KMS-11 (cell line): Measurements from ENCODE around the gene YBEY.

Experiments used
- H2AFZ ChIP-seq: fragments of 200-600 bp; sonication (generic); 2 replicates; pipeline ENCODE4 v1.6.1; 2016; ENCODE audit warnings: antibody characterized with exemption, mixed run types, low read depth
- H3K27ac ChIP-seq: fragments of 200-600 bp; sonication (generic); 2 replicates; pipeline ENCODE4 v1.6.1; 2016; ENCODE audit warnings: mild to moderate bottlenecking, mixed run types
- H3K27me3 ChIP-seq: fragments of 200-600 bp; sonication (generic); 2 replicates; pipeline ENCODE4 v1.6.1; 2017; ENCODE audit warnings: mild to moderate bottlenecking, low read depth, mixed run types, moderate library complexity; ENCODE audit not compliant: insufficient read depth
- H3K36me3 ChIP-seq: fragments of 200-600 bp; sonication (generic); 2 replicates; pipeline ENCODE4 v1.6.1; 2017; ENCODE audit warnings: mild to moderate bottlenecking, mixed run types; ENCODE audit not compliant: insufficient read depth
- H3K4me1 ChIP-seq: fragments of 200-600 bp; sonication (generic); 2 replicates; pipeline ENCODE4 v1.6.1; 2016; ENCODE audit warnings: mild to moderate bottlenecking, low read depth, mixed run types; ENCODE audit not compliant: poor library complexity, severe bottlenecking
- H3K4me2 ChIP-seq: fragments of 200-600 bp; sonication (generic); 2 replicates; pipeline ENCODE4 v1.7.0; 2016; ENCODE audit warnings: mild to moderate bottlenecking, mixed run types
- H3K4me3 ChIP-seq: fragments of 200-600 bp; sonication (generic); IDR thresholded peaks from 2 replicates; pipeline ENCODE4 v1.6.1; 2017; ENCODE audit warnings: low read depth, low read length, mixed read lengths; ENCODE audit not compliant: insufficient read depth
- H3K79me2 ChIP-seq: fragments of 200-600 bp; sonication (generic); 2 replicates; pipeline ENCODE4 v1.6.1; 2016; ENCODE audit warnings: low read depth, mixed run types; ENCODE audit not compliant: insufficient read depth
- H3K9ac ChIP-seq: fragments of 200-600 bp; sonication (generic); 2 replicates; pipeline ENCODE4 v1.6.1; 2016; ENCODE audit warnings: mild to moderate bottlenecking, mixed run types
- H4K20me1 ChIP-seq: fragments of 200-600 bp; sonication (generic); 2 replicates; pipeline ENCODE4 v1.6.1; 2016; ENCODE audit warnings: mild to moderate bottlenecking, mixed run types; ENCODE audit not compliant: insufficient read depth
- CTCF ChIP-seq: fragments of 200-600 bp; sonication (generic); conservative IDR thresholded peaks from 2 replicates; pipeline ENCODE4 v1.6.1; 2017; ENCODE audit warnings: low read depth, mild to moderate bottlenecking, antibody characterized with exemption, low read length, moderate library complexity, mixed read lengths

YBEY gene

GRCh38 chr21:46243325-46243724 is 42.8 kb upstream of the YBEY start:
- Histone ChIP-seq H2AFZ (no peak overlapping the region), H3K79me2 (no peaks in the 10 kb centered on the region; the same call in 1 of the 2 replicates), H3K4me3 (no peak overlapping the region), H3K9ac (no peak overlapping the region), H3K4me2 (no peak overlapping the region), H3K4me1 (no peaks in the 10 kb centered on the region), H3K27ac (no peak overlapping the region; the same call in 1 of the 2 replicates), H3K27me3 (no peaks in the 10 kb centered on the region), H4K20me1 (no peaks in the 10 kb centered on the region), H3K36me3 (no peaks in the 10 kb centered on the region; the same call in 1 of the 2 replicates)
- no peak for TF ChIP-seq CTCF

GRCh38 chr21:46243960-46244361 is 42.2 kb upstream of the YBEY start:
- Histone ChIP-seq H3K9ac (no peak overlapping the region), H4K20me1 (no peaks in the 10 kb centered on the region), H3K4me3 (no peak overlapping the region), H3K4me2 (no peak overlapping the region), H3K79me2 (no peaks in the 10 kb centered on the region; the same call in 1 of the 2 replicates), H3K27me3 (no peaks in the 10 kb centered on the region), H3K27ac (no peak overlapping the region), H3K36me3 (no peaks in the 10 kb centered on the region; the same call in 1 of the 2 replicates), H2AFZ (no peak overlapping the region), H3K4me1 (no peaks in the 10 kb centered on the region)
- no peak for TF ChIP-seq CTCF

GRCh38 chr21:46244602-46245001 is 41.5 kb upstream of the YBEY start:
- no peak overlapping the region for H3K9ac ChIP-seq
- no peaks in the 10 kb centered on the region for H3K27me3 ChIP-seq
- no peaks in the 10 kb centered on the region for H3K36me3 ChIP-seq
- no peak overlapping the region for H3K27ac ChIP-seq
- TF ChIP-seq CTCF = no peak
- H4K20me1 ChIP-seq = no peaks in the 10 kb centered on the region
- no peaks in the 10 kb centered on the region; the same call in 1 of the 2 replicates for H3K79me2 ChIP-seq
- no peaks in the 10 kb centered on the region for H3K4me1 ChIP-seq
- H3K4me2 ChIP-seq = no peak overlapping the region
- no peak overlapping the region for H3K4me3 ChIP-seq
- no peak overlapping the region for H2AFZ ChIP-seq

GRCh38 chr21:46245213-46245915 is 40.8 kb upstream of the YBEY start:
- H3K27ac ChIP-seq = no peak overlapping the region
- H3K27me3 ChIP-seq = no peaks in the 10 kb centered on the region
- no peaks in the 10 kb centered on the region for H4K20me1 ChIP-seq
- no peak overlapping the region for H3K4me2 ChIP-seq
- no peak overlapping the region for H3K4me3 ChIP-seq
- H3K9ac ChIP-seq = no peak overlapping the region
- H3K36me3 ChIP-seq = no peaks in the 10 kb centered on the region
- no peak for TF ChIP-seq CTCF
- no peak overlapping the region for H2AFZ ChIP-seq
- H3K4me1 ChIP-seq = no peaks in the 10 kb centered on the region
- H3K79me2 ChIP-seq = no peaks in the 10 kb centered on the region; the same call in 1 of the 2 replicates
